ENCODE measurements around the gene MAMLD1. TPM values are rescaled to one million over a fixed set of nuclear protein-coding genes. Genes with fewer than 3 reads are reported as not detected.

Gene MAMLD1
- total RNA-seq, 4 donors from 2014 or later, result 0.38 to 2.5 (median 0.75) TPM

GRCh38 chrX:150473371-150473770 is 110.3 kb downstream of the MAMLD1 start:
- H3K9me3 ChIP-seq, result no peaks in the 10 kb centered on the region
- no peak overlapping the region for H3K27ac ChIP-seq
- DNase-seq, result no peak
- H3K36me3 ChIP-seq, result no peaks in the 10 kb centered on the region
- H3K4me3 ChIP-seq, result no peak overlapping the region
- no peaks in the 10 kb centered on the region for H3K4me1 ChIP-seq
- H3K27me3 ChIP-seq, result no peaks in the 10 kb centered on the region
- TF ChIP-seq POLR2A (IDR thresholded peaks at IDR 0.05) (no peak), CTCF (IDR thresholded peaks at IDR 0.05) (no peak)

- TF ChIP-seq POLR2A (IDR thresholded peaks at IDR 0.05) (no peak), CTCF (IDR thresholded peaks at IDR 0.05) (no peak)
- Histone ChIP-seq H3K27me3 (no peaks in the 10 kb centered on the region), H3K4me3 (no peak overlapping the region), H3K4me1 (no peaks in the 10 kb centered on the region), H3K36me3 (no peaks in the 10 kb centered on the region), H3K9me3 (no peaks in the 10 kb centered on the region), H3K27ac (no peak overlapping the region)
- no peak for DNase-seq
Measured at GRCh38 chrX:150475461-150475860, 112.3 kb downstream of the MAMLD1 start.

GRCh38 chrX:150476164-150476699 is 113.1 kb downstream of the MAMLD1 start:
- no peak for DNase-seq
- Histone ChIP-seq H3K27me3 (no peaks in the 10 kb centered on the region), H3K4me3 (no peak overlapping the region), H3K4me1 (no peaks in the 10 kb centered on the region), H3K9me3 (no peaks in the 10 kb centered on the region), H3K27ac (no peak overlapping the region), H3K36me3 (no peaks in the 10 kb centered on the region)
- no peak for TF ChIP-seq POLR2A (IDR thresholded peaks at IDR 0.05)
- no peak for TF ChIP-seq CTCF (IDR thresholded peaks at IDR 0.05)

GRCh38 chrX:150477371-150477770 is 114.3 kb downstream of the MAMLD1 start:
- no peak overlapping the region for H3K4me3 ChIP-seq
- TF ChIP-seq CTCF (IDR thresholded peaks at IDR 0.05) (no peak), POLR2A (IDR thresholded peaks at IDR 0.05) (no peak)
- DNase-seq, result no peak

GRCh38 chrX:150478496-150479492 is 115.7 kb downstream of the MAMLD1 start:
- Histone ChIP-seq H3K4me1 (no peaks in the 10 kb centered on the region), H3K27ac (peak overlapping the region in 3 of 4 donors; percentile 14 to 40 (median 26)), H3K27me3 (no peaks in the 10 kb centered on the region), H3K4me3 (no peak overlapping the region), H3K9me3 (no peaks in the 10 kb centered on the region), H3K36me3 (no peaks in the 10 kb centered on the region)
- TF ChIP-seq CTCF (IDR thresholded peaks at IDR 0.05) (no peak), POLR2A (IDR thresholded peaks at IDR 0.05) (no peak)
- DNase-seq, result no peak

More at GRCh38 chrX:150477371-150477770, 114.3 kb downstream of the MAMLD1 start:
- no peaks in the 10 kb centered on the region for H3K4me1 ChIP-seq
- no peaks in the 10 kb centered on the region for H3K36me3 ChIP-seq
- H3K27ac ChIP-seq, result no peak overlapping the region
- H3K27me3 ChIP-seq, result no peaks in the 10 kb centered on the region
- no peaks in the 10 kb centered on the region for H3K9me3 ChIP-seq

Data from Peyer's patch (tissue), 4 donors.